ENCODE measurements around the gene ARL16.

Gene ARL16

DNA sequence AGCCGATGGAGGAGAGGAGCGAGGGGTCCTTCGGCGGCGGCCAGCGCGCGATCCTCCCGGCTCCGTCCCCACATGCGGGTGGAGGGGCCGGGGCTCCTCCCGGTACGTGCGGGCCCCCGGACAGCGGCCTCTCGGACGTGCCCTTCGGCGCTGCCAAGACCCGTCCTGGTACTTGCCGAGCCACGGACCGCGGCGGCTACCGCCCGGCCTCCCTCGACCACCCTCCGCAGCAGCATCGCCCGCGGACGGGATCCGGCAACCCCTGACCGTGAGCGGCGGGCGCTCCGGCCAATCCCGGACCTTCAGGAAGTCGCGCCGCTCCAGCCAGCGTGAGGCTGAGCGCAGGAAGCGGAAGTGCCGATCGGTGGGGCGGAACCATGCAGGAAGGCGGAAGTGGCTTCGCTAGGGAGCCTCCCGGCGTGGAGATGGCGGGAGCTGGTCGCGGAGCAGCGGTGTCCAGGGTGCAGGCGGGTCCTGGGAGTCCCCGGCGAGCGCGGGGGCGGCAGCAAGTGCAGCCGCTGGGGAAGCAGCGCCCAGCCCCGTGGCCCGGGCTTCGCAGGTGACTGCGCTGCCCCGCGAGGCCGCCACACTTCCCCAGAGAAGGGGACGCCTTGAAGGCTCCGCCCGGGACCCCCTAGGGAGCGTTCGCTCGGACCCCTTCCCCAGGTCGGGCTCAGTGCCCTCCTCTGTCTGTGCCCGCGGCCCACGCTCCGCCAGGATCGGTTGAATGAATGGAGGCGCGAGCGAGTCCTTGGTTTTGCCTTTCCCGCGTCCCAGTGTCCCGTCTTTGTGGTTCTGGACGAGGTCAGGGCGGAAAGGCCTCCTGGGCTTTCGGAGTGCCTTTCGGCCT lies 17.0 kb downstream of the ARL16 start, which contains the start of the genes CCDC137 and OXLD1:
CCDC137 (plus strand) TSS at position 396 of the 850 bp plus-strand sequence; CDS start at position 426, 30 bp downstream.
OXLD1 (minus strand) TSS at position 264 of the 850 bp plus-strand sequence; CDS start at position 236, 28 bp downstream.
- peaks cover 12 to 16% of the 10 kb centered on the region in 2 donors for H3K36me3 ChIP-seq (ENCODE audit: control insufficient read depth in 2 of 2, insufficient read depth in 2 of 2, low read length in 2 of 2)

DNA sequence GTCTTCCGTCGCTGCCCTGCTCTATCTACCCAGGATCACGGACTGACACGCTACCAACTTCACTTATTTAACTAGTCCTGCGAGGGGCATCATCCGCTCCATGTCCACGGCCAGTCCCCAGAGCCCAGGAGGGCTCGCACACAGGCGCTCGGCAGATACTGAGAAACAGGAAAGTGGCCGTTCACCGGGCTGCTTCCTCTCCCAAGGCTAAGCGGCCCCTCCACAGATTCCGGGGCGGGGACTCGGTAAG lies 17.6 kb downstream of the ARL16 start:
- peak overlapping the region; percentile 82 to 95 for H3K4me3 ChIP-seq (ENCODE audit: low read length in 2 of 2)
- peaks cover 7 to 11% of the 10 kb centered on the region in 2 donors for H3K36me3 ChIP-seq (ENCODE audit: control insufficient read depth in 2 of 2, insufficient read depth in 2 of 2, low read length in 2 of 2)
- H3K9ac ChIP-seq (ENCODE audit: low read depth in 1 of 2, low read length in 2 of 2), result peak overlapping the region; percentile 90 to 92
- H3K27ac ChIP-seq (ENCODE audit: low read depth in 2 of 2, low read length in 2 of 2), result peak overlapping the region; percentile 75 to 91
- H3K27me3 ChIP-seq (ENCODE audit: control insufficient read depth in 2 of 2, insufficient read depth in 2 of 2, low read length in 2 of 2), result no peaks in the 10 kb centered on the region
- H3K9me3 ChIP-seq (ENCODE audit: control insufficient read depth in 2 of 2, low read length in 2 of 2), result no peaks in the 10 kb centered on the region
- H3K4me1 ChIP-seq (ENCODE audit: control insufficient read depth in 2 of 2, insufficient read depth in 2 of 2, low read length in 2 of 2), result peaks cover 10 to 12% of the 10 kb centered on the region in 2 donors

More for the DNA sequence above, 17.0 kb downstream of the ARL16 start, which contains the start of the genes CCDC137 and OXLD1:
- Histone ChIP-seq H3K9me3 (ENCODE audit: control insufficient read depth in 2 of 2, low read length in 2 of 2) (no peaks in the 10 kb centered on the region), H3K27ac (ENCODE audit: low read depth in 2 of 2, low read length in 2 of 2) (peak within 1 kb of the TSS; percentile 75 to 91), H3K4me3 (ENCODE audit: low read length in 2 of 2) (peak within 1 kb of the TSS; percentile 82 to 95), H3K9ac (ENCODE audit: low read depth in 1 of 2, low read length in 2 of 2) (peak within 1 kb of the TSS; percentile 90 to 92), H3K27me3 (ENCODE audit: control insufficient read depth in 2 of 2, insufficient read depth in 2 of 2, low read length in 2 of 2) (no peaks in the 10 kb centered on the region), H3K4me1 (ENCODE audit: control insufficient read depth in 2 of 2, insufficient read depth in 2 of 2, low read length in 2 of 2) (peaks cover 10 to 12% of the 10 kb centered on the region in 2 donors)

DNA sequence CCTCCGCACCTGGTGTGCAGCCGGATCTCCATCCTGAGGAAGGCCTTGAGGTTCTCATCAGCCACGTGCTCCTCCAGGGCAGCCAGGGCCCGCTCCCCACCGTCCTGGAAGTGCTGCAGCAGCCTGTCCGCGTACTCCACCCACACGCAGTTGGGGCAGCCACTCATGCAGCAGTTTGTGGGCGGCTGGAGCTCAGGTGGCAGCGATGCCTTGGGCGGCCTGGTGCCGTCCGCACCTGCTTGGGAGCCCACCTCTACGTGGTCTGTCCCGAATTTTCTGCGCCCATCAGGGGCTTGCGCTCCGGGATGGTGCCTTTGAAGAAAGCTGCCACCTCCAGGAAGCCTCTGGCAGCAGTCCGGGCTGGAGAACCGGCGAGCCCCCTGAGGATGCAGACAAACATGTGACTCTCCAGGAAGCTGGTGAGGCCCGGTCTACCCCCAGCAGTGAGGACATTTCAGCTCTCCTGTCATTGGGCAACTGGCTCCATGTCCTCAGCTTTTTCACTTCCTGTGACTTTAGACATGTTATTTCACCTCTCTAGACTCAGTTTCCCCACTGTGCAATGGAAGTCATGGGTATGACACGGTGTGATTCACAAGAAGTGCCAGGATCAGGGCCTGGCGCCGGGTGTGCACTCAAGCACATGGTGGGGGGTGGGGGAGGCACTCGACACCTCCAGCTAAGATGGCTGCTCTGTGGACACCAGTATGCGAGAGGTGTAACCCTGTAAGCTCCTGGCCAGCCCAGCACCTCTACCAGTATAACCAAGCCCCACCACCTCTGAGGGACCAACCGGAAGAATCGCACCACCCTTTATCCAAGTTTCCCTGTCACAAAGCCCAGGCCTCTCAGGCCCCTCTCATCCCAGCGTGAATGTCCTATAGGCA lies 18.1 kb downstream of the ARL16 start:
- Histone ChIP-seq H3K27ac (ENCODE audit: low read depth in 2 of 2, low read length in 2 of 2) (peak overlapping the region; percentile 75 to 91), H3K9ac (ENCODE audit: low read depth in 1 of 2, low read length in 2 of 2) (peak overlapping the region; percentile 90 to 92), H3K36me3 (ENCODE audit: control insufficient read depth in 2 of 2, insufficient read depth in 2 of 2, low read length in 2 of 2) (peaks cover 7 to 8% of the 10 kb centered on the region in 2 donors), H3K9me3 (ENCODE audit: control insufficient read depth in 2 of 2, low read length in 2 of 2) (no peaks in the 10 kb centered on the region), H3K27me3 (ENCODE audit: control insufficient read depth in 2 of 2, insufficient read depth in 2 of 2, low read length in 2 of 2) (no peaks in the 10 kb centered on the region), H3K4me1 (ENCODE audit: control insufficient read depth in 2 of 2, insufficient read depth in 2 of 2, low read length in 2 of 2) (peaks cover 10 to 12% of the 10 kb centered on the region in 2 donors), H3K4me3 (ENCODE audit: low read length in 2 of 2) (peak overlapping the region; percentile 82 to 95)

DNA sequence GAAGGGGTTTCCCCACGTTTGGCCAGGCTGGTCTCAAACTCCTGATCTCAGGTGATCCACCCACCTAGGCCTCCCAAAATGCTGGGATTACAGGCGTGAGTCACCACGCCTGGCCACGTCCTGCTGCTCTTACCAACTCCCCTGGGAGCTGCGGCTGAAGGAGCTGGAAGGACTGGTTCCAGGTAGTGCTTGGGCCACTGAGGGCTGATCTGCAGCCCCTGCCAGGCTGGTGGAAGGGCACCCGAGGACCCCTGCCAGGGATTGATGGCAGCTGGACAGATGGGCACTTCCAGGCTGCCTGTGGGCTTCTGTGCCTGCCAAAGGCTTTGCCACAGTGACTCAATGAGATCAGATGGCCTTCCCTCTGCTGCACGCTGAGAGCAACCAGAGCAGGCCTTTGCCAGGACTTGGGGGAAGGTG lies 19.5 kb downstream of the ARL16 start:
- Histone ChIP-seq H3K4me3 (ENCODE audit: low read length in 2 of 2) (no peak overlapping the region), H3K9me3 (ENCODE audit: control insufficient read depth in 2 of 2, low read length in 2 of 2) (no peaks in the 10 kb centered on the region), H3K27ac (ENCODE audit: low read depth in 2 of 2, low read length in 2 of 2) (no peak overlapping the region), H3K4me1 (ENCODE audit: control insufficient read depth in 2 of 2, insufficient read depth in 2 of 2, low read length in 2 of 2) (peaks cover 10 to 12% of the 10 kb centered on the region in 2 donors), H3K27me3 (ENCODE audit: control insufficient read depth in 2 of 2, insufficient read depth in 2 of 2, low read length in 2 of 2) (no peaks in the 10 kb centered on the region), H3K9ac (ENCODE audit: low read depth in 1 of 2, low read length in 2 of 2) (no peak overlapping the region), H3K36me3 (ENCODE audit: control insufficient read depth in 2 of 2, insufficient read depth in 2 of 2, low read length in 2 of 2) (peaks cover 0 to 3% of the 10 kb centered on the region in 2 donors)

DNA sequence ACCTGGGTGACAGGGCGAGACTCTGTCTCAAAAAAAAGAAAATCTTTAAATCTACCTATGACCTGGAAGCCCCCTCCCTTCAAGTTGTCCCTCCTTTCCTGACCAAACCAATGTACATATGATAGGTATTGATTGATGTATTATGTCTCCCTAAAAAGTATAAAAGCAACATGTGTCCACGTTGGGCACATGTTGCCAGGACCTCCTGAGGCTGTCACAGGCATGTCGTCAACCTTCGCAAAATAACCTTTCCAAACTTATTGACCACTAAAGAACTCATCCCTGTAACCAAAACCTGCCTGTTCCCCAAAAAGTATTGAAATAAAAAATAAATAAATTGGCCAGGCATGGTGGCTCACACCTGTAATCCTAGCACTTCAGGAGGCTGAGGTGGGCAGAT lies 21.6 kb downstream of the ARL16 start:
- peaks cover 0 to 3% of the 10 kb centered on the region in 2 donors for H3K36me3 ChIP-seq (ENCODE audit: control insufficient read depth in 2 of 2, insufficient read depth in 2 of 2, low read length in 2 of 2)
- H3K9ac ChIP-seq (ENCODE audit: low read depth in 1 of 2, low read length in 2 of 2), result no peak overlapping the region
- no peaks in the 10 kb centered on the region for H3K27me3 ChIP-seq (ENCODE audit: control insufficient read depth in 2 of 2, insufficient read depth in 2 of 2, low read length in 2 of 2)
- H3K4me1 ChIP-seq (ENCODE audit: control insufficient read depth in 2 of 2, insufficient read depth in 2 of 2, low read length in 2 of 2), result peaks cover 7 to 10% of the 10 kb centered on the region in 2 donors
- H3K4me3 ChIP-seq (ENCODE audit: low read length in 2 of 2), result no peak overlapping the region
- H3K9me3 ChIP-seq (ENCODE audit: control insufficient read depth in 2 of 2, low read length in 2 of 2), result no peaks in the 10 kb centered on the region
- no peak overlapping the region for H3K27ac ChIP-seq (ENCODE audit: low read depth in 2 of 2, low read length in 2 of 2)

DNA sequence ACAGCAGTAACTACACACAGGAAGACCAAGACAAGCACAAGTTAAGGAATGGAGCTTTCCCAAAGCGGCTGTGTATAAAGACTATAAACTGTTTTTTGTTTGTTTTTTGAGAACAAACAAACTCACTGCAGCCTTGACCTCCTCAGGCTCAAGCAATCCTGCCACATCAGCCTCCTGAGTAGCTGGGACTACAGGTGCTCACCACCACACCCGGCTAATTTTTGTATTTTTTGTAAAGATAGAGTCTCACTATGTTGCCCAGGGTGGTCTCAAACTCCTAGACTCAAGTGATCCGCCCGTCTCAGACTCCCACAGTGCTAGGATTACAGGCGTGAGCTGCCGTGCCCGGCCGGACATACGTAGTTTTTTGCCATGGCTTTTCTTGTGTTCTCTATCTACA lies 23.2 kb downstream of the ARL16 start:
- H3K36me3 ChIP-seq (ENCODE audit: control insufficient read depth in 2 of 2, insufficient read depth in 2 of 2, low read length in 2 of 2), result peaks cover 0 to 3% of the 10 kb centered on the region in 2 donors
- peaks cover 2% of the 10 kb centered on the region in 2 donors for H3K4me1 ChIP-seq (ENCODE audit: control insufficient read depth in 2 of 2, insufficient read depth in 2 of 2, low read length in 2 of 2)
- no peak overlapping the region for H3K27ac ChIP-seq (ENCODE audit: low read depth in 2 of 2, low read length in 2 of 2)
- no peaks in the 10 kb centered on the region for H3K9me3 ChIP-seq (ENCODE audit: control insufficient read depth in 2 of 2, low read length in 2 of 2)
- no peak overlapping the region for H3K9ac ChIP-seq (ENCODE audit: low read depth in 1 of 2, low read length in 2 of 2)
- no peaks in the 10 kb centered on the region for H3K27me3 ChIP-seq (ENCODE audit: control insufficient read depth in 2 of 2, insufficient read depth in 2 of 2, low read length in 2 of 2)
- H3K4me3 ChIP-seq (ENCODE audit: low read length in 2 of 2), result no peak overlapping the region

DNA sequence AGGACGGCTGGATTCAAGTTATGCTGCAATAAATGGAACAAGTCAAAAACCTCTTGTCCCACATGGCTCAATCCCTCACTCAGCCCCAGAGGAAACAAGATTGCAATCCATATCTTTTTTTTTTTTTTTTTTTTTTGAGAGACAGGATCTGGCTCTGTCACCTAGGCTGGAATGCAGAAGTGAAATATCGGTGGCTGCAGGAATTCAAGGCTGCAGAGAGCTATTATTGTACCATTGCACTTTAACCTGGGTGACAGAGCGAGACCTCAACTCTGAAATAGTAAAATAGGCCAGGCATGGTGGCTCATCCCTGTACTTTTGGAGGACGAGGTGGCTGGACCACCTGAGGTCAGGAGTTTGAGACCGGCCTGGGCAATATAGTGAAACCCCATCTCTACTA lies 24.6 kb downstream of the ARL16 start:
- Histone ChIP-seq H3K27me3 (ENCODE audit: control insufficient read depth in 2 of 2, insufficient read depth in 2 of 2, low read length in 2 of 2) (no peaks in the 10 kb centered on the region), H3K4me3 (ENCODE audit: low read length in 2 of 2) (no peak overlapping the region), H3K36me3 (ENCODE audit: control insufficient read depth in 2 of 2, insufficient read depth in 2 of 2, low read length in 2 of 2) (peaks cover 0 to under 1% of the 10 kb centered on the region in 2 donors), H3K4me1 (ENCODE audit: control insufficient read depth in 2 of 2, insufficient read depth in 2 of 2, low read length in 2 of 2) (no peaks in the 10 kb centered on the region), H3K9me3 (ENCODE audit: control insufficient read depth in 2 of 2, low read length in 2 of 2) (no peaks in the 10 kb centered on the region), H3K9ac (ENCODE audit: low read depth in 1 of 2, low read length in 2 of 2) (no peak overlapping the region), H3K27ac (ENCODE audit: low read depth in 2 of 2, low read length in 2 of 2) (no peak overlapping the region)

DNA sequence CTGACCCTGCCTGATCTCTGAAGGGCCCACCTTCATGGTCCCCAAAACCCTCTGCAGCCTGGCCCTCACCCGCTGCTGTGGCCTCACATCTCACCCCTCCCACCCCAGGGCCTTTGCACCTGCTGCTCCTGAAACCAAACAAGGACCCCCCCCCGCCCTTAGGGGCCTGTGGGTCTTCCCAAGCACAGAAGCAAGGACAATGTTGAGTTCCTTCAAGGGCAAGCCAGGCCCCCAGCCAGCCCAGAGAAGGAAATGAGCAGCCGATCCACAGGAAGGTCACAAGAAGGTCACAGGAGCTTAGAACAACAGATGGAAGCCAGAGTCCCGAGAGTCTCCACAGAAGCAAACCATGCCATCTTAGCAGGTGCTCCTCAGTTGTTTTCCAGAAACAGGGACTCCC lies 26.8 kb downstream of the ARL16 start:
- H3K27me3 ChIP-seq (ENCODE audit: control insufficient read depth in 2 of 2, insufficient read depth in 2 of 2, low read length in 2 of 2), result no peaks in the 10 kb centered on the region
- no peak overlapping the region for H3K27ac ChIP-seq (ENCODE audit: low read depth in 2 of 2, low read length in 2 of 2)
- no peaks in the 10 kb centered on the region for H3K9me3 ChIP-seq (ENCODE audit: control insufficient read depth in 2 of 2, low read length in 2 of 2)
- H3K36me3 ChIP-seq (ENCODE audit: control insufficient read depth in 2 of 2, insufficient read depth in 2 of 2, low read length in 2 of 2), result no peaks in the 10 kb centered on the region
- no peaks in the 10 kb centered on the region for H3K4me1 ChIP-seq (ENCODE audit: control insufficient read depth in 2 of 2, insufficient read depth in 2 of 2, low read length in 2 of 2)
- no peak overlapping the region for H3K9ac ChIP-seq (ENCODE audit: low read depth in 1 of 2, low read length in 2 of 2)
- no peak overlapping the region for H3K4me3 ChIP-seq (ENCODE audit: low read length in 2 of 2)

DNA sequence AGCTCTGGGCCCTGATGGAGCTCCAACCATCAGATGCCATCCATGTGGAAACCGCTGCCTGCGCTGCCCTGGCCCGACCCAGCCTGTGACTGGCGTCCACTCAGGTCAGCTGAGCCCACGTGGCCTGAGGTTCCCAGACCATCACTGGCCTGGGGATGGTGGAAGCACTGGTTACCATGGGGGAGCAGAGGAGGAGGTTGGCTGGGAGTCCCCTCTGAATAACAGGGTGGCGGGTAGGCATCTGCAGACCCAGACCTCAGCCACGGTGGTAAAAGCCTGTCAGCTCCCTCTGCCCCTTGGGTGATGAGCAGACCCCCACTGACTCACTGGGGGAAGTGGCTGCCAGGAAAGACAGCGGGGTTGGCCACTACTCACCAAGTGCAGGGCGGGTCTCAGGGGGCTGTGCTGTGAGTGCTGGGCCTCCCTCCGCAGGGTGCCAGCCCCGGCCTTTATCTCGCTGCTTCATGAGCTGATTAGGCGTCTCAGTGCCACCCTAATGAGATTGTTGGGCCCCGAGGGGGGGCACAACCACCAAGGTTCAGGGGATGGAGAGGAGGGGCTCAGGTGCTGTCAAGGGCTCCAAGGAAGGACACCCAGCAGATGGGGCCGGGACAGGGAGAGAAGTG lies 27.4 kb downstream of the ARL16 start, which contains the start of gene PDE6G:
PDE6G (minus strand) TSS at position 425 of the 626 bp plus-strand sequence. CDS start 3,237 bp downstream, outside the sequence.
- Histone ChIP-seq H3K27ac (ENCODE audit: low read depth in 2 of 2, low read length in 2 of 2) (no peak within 1 kb of the TSS), H3K36me3 (ENCODE audit: control insufficient read depth in 2 of 2, insufficient read depth in 2 of 2, low read length in 2 of 2) (no peaks in the 10 kb centered on the region), H3K4me3 (ENCODE audit: low read length in 2 of 2) (no peak within 1 kb of the TSS), H3K9me3 (ENCODE audit: control insufficient read depth in 2 of 2, low read length in 2 of 2) (no peaks in the 10 kb centered on the region), H3K9ac (ENCODE audit: low read depth in 1 of 2, low read length in 2 of 2) (no peak within 1 kb of the TSS), H3K4me1 (ENCODE audit: control insufficient read depth in 2 of 2, insufficient read depth in 2 of 2, low read length in 2 of 2) (no peaks in the 10 kb centered on the region), H3K27me3 (ENCODE audit: control insufficient read depth in 2 of 2, insufficient read depth in 2 of 2, low read length in 2 of 2) (no peaks in the 10 kb centered on the region)
